ENCODE results near the gene CRACDL.

Gene CRACDL

DNA sequence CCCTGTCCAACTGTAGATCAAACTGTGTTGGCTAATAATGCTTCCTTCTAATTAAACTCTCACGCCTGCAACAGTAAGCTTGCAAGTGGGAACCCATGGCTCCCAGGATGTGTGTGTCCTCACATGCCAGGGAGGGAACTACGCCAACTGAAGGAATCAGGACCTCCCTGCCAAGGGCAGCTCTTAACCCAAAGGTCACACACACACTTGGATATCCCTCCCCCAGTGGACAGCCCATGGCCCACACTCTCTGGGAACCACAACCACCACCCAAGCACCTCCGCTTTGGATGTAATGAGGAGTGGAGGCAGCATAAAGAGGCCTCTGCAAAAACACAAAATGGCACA is 102.1 kb downstream of the CRACDL start:
- TF ChIP-seq ZBTB7A (IDR thresholded peaks at IDR 0.05; ENCODE audit: low read depth) = no peak
- TF ChIP-seq, protein P1, sequence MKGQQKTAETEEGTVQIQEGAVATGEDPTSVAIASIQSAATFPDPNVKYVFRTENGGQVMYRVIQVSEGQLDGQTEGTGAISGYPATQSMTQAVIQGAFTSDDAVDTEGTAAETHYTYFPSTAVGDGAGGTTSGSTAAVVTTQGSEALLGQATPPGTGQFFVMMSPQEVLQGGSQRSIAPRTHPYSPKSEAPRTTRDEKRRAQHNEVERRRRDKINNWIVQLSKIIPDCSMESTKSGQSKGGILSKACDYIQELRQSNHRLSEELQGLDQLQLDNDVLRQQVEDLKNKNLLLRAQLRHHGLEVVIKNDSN (IDR thresholded peaks at IDR 0.05) = no peak
- no peak for TF ChIP-seq CEBPB (IDR thresholded peaks at IDR 0.05)
- no peak for TF ChIP-seq RAD21 (IDR thresholded peaks at IDR 0.05; ENCODE audit: low read depth)

GRCh38 chr2:98833172-98833916 is 102.7 kb downstream of the CRACDL start:
- TF ChIP-seq MAX (IDR thresholded peaks at IDR 0.05) (no peak), EGR1 (IDR thresholded peaks at IDR 0.05) (no peak), TAF1 (IDR thresholded peaks at IDR 0.05; ENCODE audit: low read depth) (no peak), FOXM1 (IDR thresholded peaks at IDR 0.05; ENCODE audit: borderline replicate concordance, low read depth) (no peak)
- TF ChIP-seq, protein P2, sequence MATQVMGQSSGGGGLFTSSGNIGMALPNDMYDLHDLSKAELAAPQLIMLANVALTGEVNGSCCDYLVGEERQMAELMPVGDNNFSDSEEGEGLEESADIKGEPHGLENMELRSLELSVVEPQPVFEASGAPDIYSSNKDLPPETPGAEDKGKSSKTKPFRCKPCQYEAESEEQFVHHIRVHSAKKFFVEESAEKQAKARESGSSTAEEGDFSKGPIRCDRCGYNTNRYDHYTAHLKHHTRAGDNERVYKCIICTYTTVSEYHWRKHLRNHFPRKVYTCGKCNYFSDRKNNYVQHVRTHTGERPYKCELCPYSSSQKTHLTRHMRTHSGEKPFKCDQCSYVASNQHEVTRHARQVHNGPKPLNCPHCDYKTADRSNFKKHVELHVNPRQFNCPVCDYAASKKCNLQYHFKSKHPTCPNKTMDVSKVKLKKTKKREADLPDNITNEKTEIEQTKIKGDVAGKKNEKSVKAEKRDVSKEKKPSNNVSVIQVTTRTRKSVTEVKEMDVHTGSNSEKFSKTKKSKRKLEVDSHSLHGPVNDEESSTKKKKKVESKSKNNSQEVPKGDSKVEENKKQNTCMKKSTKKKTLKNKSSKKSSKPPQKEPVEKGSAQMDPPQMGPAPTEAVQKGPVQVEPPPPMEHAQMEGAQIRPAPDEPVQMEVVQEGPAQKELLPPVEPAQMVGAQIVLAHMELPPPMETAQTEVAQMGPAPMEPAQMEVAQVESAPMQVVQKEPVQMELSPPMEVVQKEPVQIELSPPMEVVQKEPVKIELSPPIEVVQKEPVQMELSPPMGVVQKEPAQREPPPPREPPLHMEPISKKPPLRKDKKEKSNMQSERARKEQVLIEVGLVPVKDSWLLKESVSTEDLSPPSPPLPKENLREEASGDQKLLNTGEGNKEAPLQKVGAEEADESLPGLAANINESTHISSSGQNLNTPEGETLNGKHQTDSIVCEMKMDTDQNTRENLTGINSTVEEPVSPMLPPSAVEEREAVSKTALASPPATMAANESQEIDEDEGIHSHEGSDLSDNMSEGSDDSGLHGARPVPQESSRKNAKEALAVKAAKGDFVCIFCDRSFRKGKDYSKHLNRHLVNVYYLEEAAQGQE (IDR thresholded peaks at IDR 0.05; ENCODE audit: low read depth) = no peak

DNA sequence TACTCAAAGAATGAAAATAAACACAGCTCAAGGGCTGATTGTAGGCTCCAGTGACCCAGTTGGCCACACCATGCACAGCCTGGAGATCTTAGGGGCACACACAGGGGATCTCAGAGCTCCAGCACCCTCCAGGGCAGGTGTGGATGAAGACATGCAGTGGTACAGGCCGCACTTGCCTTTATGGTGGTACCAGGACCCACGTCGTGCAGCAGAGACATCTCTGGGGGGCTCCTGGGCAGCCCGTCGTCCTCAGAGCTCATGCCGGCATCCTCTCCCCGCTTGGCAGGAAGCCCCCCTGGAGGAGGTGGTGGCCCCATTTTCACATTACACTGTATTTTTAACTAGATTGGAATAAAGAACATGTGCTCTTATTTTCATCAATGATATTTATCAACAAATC is 103.9 kb downstream of the CRACDL start:
- TF ChIP-seq, protein P1 (IDR thresholded peaks at IDR 0.05) = no peak

DNA sequence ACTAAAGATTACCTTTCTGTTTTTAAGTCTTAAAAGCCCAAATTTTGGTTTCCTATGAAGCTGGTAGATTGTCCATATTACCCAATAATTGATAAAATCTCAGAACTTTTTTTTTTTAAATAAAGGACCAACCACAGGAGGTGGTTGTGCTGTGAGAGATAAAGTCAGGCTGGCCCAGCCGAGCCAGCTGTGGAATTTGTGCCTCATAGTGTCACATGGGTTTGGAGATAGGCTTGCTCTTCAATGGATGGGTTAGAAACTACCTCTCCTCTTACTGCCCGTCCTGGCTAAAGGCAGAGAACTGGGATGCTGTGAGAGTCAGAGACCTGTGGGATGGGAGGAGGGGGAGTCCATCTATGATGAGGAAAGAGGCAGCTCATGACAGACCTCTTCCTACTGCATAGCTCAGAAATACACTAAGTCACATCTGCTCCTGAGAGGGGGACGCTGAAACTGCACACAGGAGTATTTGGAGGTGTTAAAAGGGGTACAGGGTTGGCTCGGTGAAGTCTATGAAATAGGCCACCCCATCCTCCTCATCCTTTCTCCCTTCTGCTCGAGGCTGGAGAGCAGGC is 105.4 kb downstream of the CRACDL start:
- TF ChIP-seq NFIC (IDR thresholded peaks at IDR 0.05) = no peak

GRCh38 chr2:98829581-98830270 is 106.3 kb downstream of the CRACDL start:
- TF ChIP-seq TCF12 (IDR thresholded peaks at IDR 0.05; ENCODE audit: low read depth) = no peak
- TF ChIP-seq EP300 (IDR thresholded peaks at IDR 0.05; ENCODE audit: borderline replicate concordance) = no peak
- no peak for TF ChIP-seq MAX (IDR thresholded peaks at IDR 0.05)
- no peak for TF ChIP-seq TEAD4 (IDR thresholded peaks at IDR 0.05)
- no peak for TF ChIP-seq TAF1 (IDR thresholded peaks at IDR 0.05; ENCODE audit: low read depth)

GRCh38 chr2:98828793-98829371 is 107.1 kb downstream of the CRACDL start:
- TF ChIP-seq YY1 (IDR thresholded peaks at IDR 0.05; ENCODE audit: low read depth) = no peak
- TF ChIP-seq EGR1 (IDR thresholded peaks at IDR 0.05) = no peak
- no peak for TF ChIP-seq ZBTB7A (IDR thresholded peaks at IDR 0.05; ENCODE audit: low read depth)
- TF ChIP-seq EP300 (IDR thresholded peaks at IDR 0.05; ENCODE audit: borderline replicate concordance) = no peak
- no peak for TF ChIP-seq CREB1 (IDR thresholded peaks at IDR 0.05; ENCODE audit: low read depth)
- no peak for TF ChIP-seq TAF1 (IDR thresholded peaks at IDR 0.05; ENCODE audit: low read depth)
- no peak for TF ChIP-seq NFIC (IDR thresholded peaks at IDR 0.05)
- TF ChIP-seq, protein P2 (IDR thresholded peaks at IDR 0.05; ENCODE audit: low read depth) = no peak
- no peak for TF ChIP-seq FOXM1 (IDR thresholded peaks at IDR 0.05; ENCODE audit: borderline replicate concordance, low read depth)
- TF ChIP-seq, protein P1 (IDR thresholded peaks at IDR 0.05) = no peak
- TF ChIP-seq MAX (IDR thresholded peaks at IDR 0.05) = no peak
- TF ChIP-seq TCF12 (IDR thresholded peaks at IDR 0.05; ENCODE audit: low read depth) = no peak
- no peak for TF ChIP-seq CEBPB (IDR thresholded peaks at IDR 0.05)
- no peak for TF ChIP-seq RAD21 (IDR thresholded peaks at IDR 0.05; ENCODE audit: low read depth)
- TF ChIP-seq TEAD4 (IDR thresholded peaks at IDR 0.05) = no peak
